WTC11 (cell line): ENCODE results near the gene TEX261. TPM values are rescaled to one million over a fixed set of nuclear protein-coding genes. Genes with fewer than 3 reads are reported as not detected.

Experiments used
- ATAC-seq: fragments of 200-7000 bp; cut with Tn5 transposase; 2 replicates; pipeline ENCODE4 v1.10.0; 2021; ENCODE audit warnings: mild to moderate bottlenecking, moderate library complexity
- CTCF ChIA-PET: fragments of 300-600 bp; sonication (Branson Sonifier 250); formaldehyde crosslinking; loops from one replicate; lab custom pipeline; 2021; ENCODE audit warnings: antibody characterized with exemption; lab: Charles Lee
- POLR2A ChIA-PET: fragments of 350-600 bp; sonication (Branson Sonifier 250); formaldehyde crosslinking; loops from one replicate; lab custom pipeline; 2021; ENCODE audit warnings: antibody characterized with exemption; lab: Charles Lee
- DNase-seq: peaks from one replicate; pipeline ENCODE4 v3.0.0; 2021; ENCODE audit warnings: low spot score
- H3K27ac Mint-ChIP-seq: 2 replicates; pipeline ENCODE4 v1.8.0; 2021; ENCODE audit warnings: mixed read lengths
- H3K27me3 Mint-ChIP-seq: 2 replicates; pipeline ENCODE4 v1.8.0; 2021; ENCODE audit warnings: low read depth, mild to moderate bottlenecking, moderate library complexity, mixed read lengths
- H3K36me3 Mint-ChIP-seq: 2 replicates; pipeline ENCODE4 v1.8.0; 2021; ENCODE audit warnings: mixed read lengths
- H3K4me1 Mint-ChIP-seq: 2 replicates; pipeline ENCODE4 v1.8.0; 2022; ENCODE audit warnings: mixed read lengths
- H3K4me3 Mint-ChIP-seq: 2 replicates; pipeline ENCODE4 v1.8.0; 2021; ENCODE audit warnings: mild to moderate bottlenecking, moderate library complexity, mixed read lengths
- H3K9me3 Mint-ChIP-seq: 2 replicates; pipeline ENCODE4 v1.8.0; 2021; ENCODE audit warnings: mixed read lengths
- AFF4 ChIP-seq: sonication (generic); formaldehyde crosslinking; IDR thresholded peaks from 2 replicates; pipeline ENCODE4 v1.8.1; 2023; ENCODE audit warnings: mild to moderate bottlenecking, missing genetic modification reagents, borderline replicate concordance
- EMX1 ChIP-seq: fragments of 250-450 bp; sonication (Bioruptor Pico); IDR thresholded peaks from 2 replicates; pipeline ENCODE4 v1.8.0; 2021; ENCODE audit warnings: mild to moderate bottlenecking
- ETV6 ChIP-seq: sonication (generic); formaldehyde crosslinking; IDR thresholded peaks from 2 replicates; pipeline ENCODE4 v1.8.1; 2022; ENCODE audit warnings: mild to moderate bottlenecking, missing genetic modification reagents
- FOXP1 ChIP-seq: sonication (generic); formaldehyde crosslinking; IDR thresholded peaks from 2 replicates; pipeline ENCODE4 v1.8.0; 2022; ENCODE audit warnings: missing genetic modification reagents, mild to moderate bottlenecking, moderate library complexity, borderline replicate concordance
- MAX ChIP-seq: sonication (generic); formaldehyde crosslinking; IDR thresholded peaks from 2 replicates; pipeline ENCODE4 v1.8.0; 2022; ENCODE audit warnings: mild to moderate bottlenecking, missing genetic modification reagents
- MYBL2 ChIP-seq: sonication (generic); formaldehyde crosslinking; IDR thresholded peaks from 2 replicates; pipeline ENCODE4 v1.8.1; 2023; ENCODE audit warnings: mild to moderate bottlenecking, moderate library complexity, missing genetic modification reagents
- NFATC4 ChIP-seq: fragments of 250-450 bp; sonication (Bioruptor Pico); IDR thresholded peaks from 2 replicates; pipeline ENCODE4 v1.9.0; 2021; ENCODE audit warnings: mild to moderate bottlenecking
- NFE2L1 ChIP-seq: sonication (generic); formaldehyde crosslinking; IDR thresholded peaks from 2 replicates; pipeline ENCODE4 v1.8.1; 2023; ENCODE audit warnings: missing genetic modification reagents
- OVOL2 ChIP-seq: fragments of 250-450 bp; sonication (Bioruptor Pico); IDR thresholded peaks from 2 replicates; pipeline ENCODE4 v1.9.0; 2021; ENCODE audit warnings: mild to moderate bottlenecking, borderline replicate concordance
- PRRX2 ChIP-seq: fragments of 250-450 bp; sonication (Bioruptor Pico); IDR thresholded peaks from 2 replicates; pipeline ENCODE4 v1.8.0; 2021; ENCODE audit warnings: mild to moderate bottlenecking
- RORB ChIP-seq: fragments of 250-450 bp; sonication (Bioruptor Pico); IDR thresholded peaks from 2 replicates; pipeline ENCODE4 v1.9.0; 2021; ENCODE audit warnings: mild to moderate bottlenecking
- SMAD3 ChIP-seq: sonication (generic); formaldehyde crosslinking; IDR thresholded peaks from 2 replicates; pipeline ENCODE4 v1.8.0; 2022; ENCODE audit warnings: missing genetic modification reagents, mild to moderate bottlenecking, borderline replicate concordance
- ZNF121 ChIP-seq: sonication (generic); formaldehyde crosslinking; IDR thresholded peaks from 2 replicates; pipeline ENCODE4 v1.8.0; 2023; ENCODE audit warnings: missing genetic modification reagents
- total RNA-seq: library from RNA; stranded (reverse); gene quantifications from 3 replicates; pipeline ENCODE4 v1.2.3, GENCODE V29; 2021
- TF ChIP-seq, protein P1 (sequence below): sonication (generic); formaldehyde crosslinking; IDR thresholded peaks from 2 replicates; pipeline ENCODE4 v1.8.0; 2023; ENCODE audit warnings: missing genetic modification reagents, mild to moderate bottlenecking, borderline replicate concordance
- TF ChIP-seq, protein P2 (sequence below): sonication (generic); formaldehyde crosslinking; IDR thresholded peaks from 2 replicates; pipeline ENCODE4 v1.8.1; 2022; ENCODE audit warnings: mild to moderate bottlenecking, moderate library complexity, missing genetic modification reagents
- TF ChIP-seq, protein P3 (sequence below): fragments of 250-450 bp; sonication (Bioruptor Pico); IDR thresholded peaks from 2 replicates; pipeline ENCODE4 v1.9.0; 2021; ENCODE audit warnings: mild to moderate bottlenecking

Gene TEX261
- total RNA-seq, 1 experiment from 2014 or later: 18.3 TPM

GRCh38 chr2:70988726-70989648, 5.7 kb downstream of the TEX261 start:
- no peak for DNase-seq
- no peak for ATAC-seq
- CTCF ChIA-PET: no interaction called here

More at GRCh38 chr2:70988726-70989648, 5.7 kb downstream of the TEX261 start:
- Mint-ChIP-seq H3K36me3 (peaks cover 16% of the 10 kb centered on the region), H3K4me1 (peaks cover 15% of the 10 kb centered on the region), H3K9me3 (no peaks in the 10 kb centered on the region), H3K27ac (no peak overlapping the region), H3K4me3 (no peak overlapping the region), H3K27me3 (0 out of 2 replicates have a peak, but pooled peaks cover under 1% of the 10 kb centered on the region)
- POLR2A ChIA-PET: no interaction called here
- no peak for TF ChIP-seq MYBL2 (CRISPR knock-in tag)
- TF ChIP-seq SMAD3 (CRISPR knock-in tag): no peak
- TF ChIP-seq NFE2L1 (CRISPR knock-in tag): no peak
- no peak for TF ChIP-seq OVOL2 (CRISPR knock-in tag)
- TF ChIP-seq NFATC4 (CRISPR knock-in tag): no peak
- TF ChIP-seq EMX1 (CRISPR knock-in tag): no peak
- no peak for TF ChIP-seq ETV6
- no peak for TF ChIP-seq ZNF121 (CRISPR knock-in tag)
- TF ChIP-seq FOXP1: no peak
- TF ChIP-seq, protein P1, sequence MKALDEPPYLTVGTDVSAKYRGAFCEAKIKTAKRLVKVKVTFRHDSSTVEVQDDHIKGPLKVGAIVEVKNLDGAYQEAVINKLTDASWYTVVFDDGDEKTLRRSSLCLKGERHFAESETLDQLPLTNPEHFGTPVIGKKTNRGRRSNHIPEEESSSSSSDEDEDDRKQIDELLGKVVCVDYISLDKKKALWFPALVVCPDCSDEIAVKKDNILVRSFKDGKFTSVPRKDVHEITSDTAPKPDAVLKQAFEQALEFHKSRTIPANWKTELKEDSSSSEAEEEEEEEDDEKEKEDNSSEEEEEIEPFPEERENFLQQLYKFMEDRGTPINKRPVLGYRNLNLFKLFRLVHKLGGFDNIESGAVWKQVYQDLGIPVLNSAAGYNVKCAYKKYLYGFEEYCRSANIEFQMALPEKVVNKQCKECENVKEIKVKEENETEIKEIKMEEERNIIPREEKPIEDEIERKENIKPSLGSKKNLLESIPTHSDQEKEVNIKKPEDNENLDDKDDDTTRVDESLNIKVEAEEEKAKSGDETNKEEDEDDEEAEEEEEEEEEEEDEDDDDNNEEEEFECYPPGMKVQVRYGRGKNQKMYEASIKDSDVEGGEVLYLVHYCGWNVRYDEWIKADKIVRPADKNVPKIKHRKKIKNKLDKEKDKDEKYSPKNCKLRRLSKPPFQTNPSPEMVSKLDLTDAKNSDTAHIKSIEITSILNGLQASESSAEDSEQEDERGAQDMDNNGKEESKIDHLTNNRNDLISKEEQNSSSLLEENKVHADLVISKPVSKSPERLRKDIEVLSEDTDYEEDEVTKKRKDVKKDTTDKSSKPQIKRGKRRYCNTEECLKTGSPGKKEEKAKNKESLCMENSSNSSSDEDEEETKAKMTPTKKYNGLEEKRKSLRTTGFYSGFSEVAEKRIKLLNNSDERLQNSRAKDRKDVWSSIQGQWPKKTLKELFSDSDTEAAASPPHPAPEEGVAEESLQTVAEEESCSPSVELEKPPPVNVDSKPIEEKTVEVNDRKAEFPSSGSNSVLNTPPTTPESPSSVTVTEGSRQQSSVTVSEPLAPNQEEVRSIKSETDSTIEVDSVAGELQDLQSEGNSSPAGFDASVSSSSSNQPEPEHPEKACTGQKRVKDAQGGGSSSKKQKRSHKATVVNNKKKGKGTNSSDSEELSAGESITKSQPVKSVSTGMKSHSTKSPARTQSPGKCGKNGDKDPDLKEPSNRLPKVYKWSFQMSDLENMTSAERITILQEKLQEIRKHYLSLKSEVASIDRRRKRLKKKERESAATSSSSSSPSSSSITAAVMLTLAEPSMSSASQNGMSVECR (CRISPR knock-in tag): no peak
- TF ChIP-seq, protein P2, sequence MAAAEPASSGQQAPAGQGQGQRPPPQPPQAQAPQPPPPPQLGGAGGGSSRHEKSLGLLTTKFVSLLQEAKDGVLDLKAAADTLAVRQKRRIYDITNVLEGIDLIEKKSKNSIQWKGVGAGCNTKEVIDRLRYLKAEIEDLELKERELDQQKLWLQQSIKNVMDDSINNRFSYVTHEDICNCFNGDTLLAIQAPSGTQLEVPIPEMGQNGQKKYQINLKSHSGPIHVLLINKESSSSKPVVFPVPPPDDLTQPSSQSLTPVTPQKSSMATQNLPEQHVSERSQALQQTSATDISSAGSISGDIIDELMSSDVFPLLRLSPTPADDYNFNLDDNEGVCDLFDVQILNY: no peak
- TF ChIP-seq PRRX2: no peak
- TF ChIP-seq, protein P3, sequence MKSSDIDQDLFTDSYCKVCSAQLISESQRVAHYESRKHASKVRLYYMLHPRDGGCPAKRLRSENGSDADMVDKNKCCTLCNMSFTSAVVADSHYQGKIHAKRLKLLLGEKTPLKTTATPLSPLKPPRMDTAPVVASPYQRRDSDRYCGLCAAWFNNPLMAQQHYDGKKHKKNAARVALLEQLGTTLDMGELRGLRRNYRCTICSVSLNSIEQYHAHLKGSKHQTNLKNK: no peak
- TF ChIP-seq AFF4 (CRISPR knock-in tag): no peak
- no peak for TF ChIP-seq MAX (CRISPR knock-in tag)
- no peak for TF ChIP-seq RORB
